ENCODE measurements around the gene SLC35C1. TPM values are rescaled to one million over a fixed set of nuclear protein-coding genes. Genes with fewer than 3 reads are reported as not detected.

SLC35C1 gene
- 10 to 100 TPM; 18.0 to 18.2 TPM for total RNA-seq

DNA sequence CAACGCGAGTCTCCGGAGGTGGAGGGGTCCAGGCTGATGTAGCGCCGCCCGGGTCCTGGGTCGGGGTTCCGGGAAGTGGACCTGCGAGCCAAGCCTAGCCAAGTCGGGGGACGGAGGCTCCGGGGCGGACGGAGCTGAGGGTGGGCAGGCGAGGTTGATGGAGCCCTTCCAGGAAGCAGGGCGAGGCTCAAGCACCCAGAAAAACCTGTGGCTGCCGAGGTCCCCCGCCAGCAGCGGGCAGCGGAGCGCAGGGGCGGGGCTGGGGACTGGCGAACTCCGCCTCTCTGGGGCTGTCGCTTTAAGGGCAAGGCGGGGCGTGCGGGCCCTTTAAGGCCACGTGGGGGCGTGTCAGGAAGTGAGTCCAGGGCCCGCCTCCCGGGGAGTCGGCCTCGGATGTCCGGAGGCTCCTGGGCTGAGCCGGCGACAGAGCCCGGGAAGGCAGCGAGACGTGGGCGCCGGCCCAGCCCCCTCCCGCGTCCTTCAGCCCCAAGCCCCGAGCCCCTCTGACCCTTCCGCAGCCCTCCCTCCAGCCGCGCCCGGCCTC lies at the start of gene SLC35C1:
Gene SLC35C1, plus strand, starts transcription at position 389 of the 544 bp plus-strand sequence. CDS start 653 bp downstream, outside the sequence.
- Mint-ChIP-seq H3K27me3 (no peaks in the 10 kb centered on the region), H3K36me3 (ENCODE audit: low read depth) (peaks cover 12% of the 10 kb centered on the region), H3K4me3 (peak within 1 kb of the TSS; percentile 88), H3K9me3 (no peaks in the 10 kb centered on the region), H3K27ac (peak within 1 kb of the TSS; percentile 94), H3K4me1 (peaks cover 50% of the 10 kb centered on the region)
- ChIA-PET POLR2A (interaction anchor here (1.6 kb wide), 1 partner anchor 42 kb away, joined by 8 read pairs; the partner anchor contains the start of gene CRY2), CTCF (interaction anchor here (1.6 to 3.7 kb wide), 2 partner anchors 33 to 38 kb away, joined by 4 to 14 read pairs; no protein-coding TSS in a partner anchor)
- peak; percentile 97 for DNase-seq

DNA sequence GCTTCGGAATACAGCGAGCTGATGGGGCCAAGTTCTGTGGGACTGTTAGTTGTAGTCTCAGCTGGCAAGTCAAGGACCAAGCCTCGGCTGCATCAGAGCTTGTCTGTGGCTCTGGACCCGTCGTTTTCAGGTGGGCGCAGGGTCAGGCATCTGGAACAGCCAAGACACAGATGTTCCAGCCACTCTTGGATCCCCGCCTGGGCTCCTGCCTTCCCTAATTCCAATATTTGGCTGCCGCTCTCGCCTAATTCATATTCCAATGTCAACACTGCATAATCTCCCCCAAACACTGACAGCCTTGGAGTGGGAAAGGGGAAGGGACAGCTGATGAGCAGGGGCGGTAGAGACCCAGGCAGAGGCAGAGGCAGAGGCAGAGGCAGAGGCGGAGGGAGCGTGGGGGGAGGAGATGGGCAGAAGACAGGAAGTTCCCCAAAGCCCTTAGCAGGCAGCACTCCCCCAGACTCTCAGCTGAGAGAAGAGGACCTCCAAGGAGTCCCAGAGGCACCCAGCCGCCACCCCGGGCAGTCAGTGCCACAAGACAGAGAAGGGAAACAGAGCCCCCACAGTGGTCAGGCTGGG lies 49.6 kb upstream of the SLC35C1 start:
- no peaks in the 10 kb centered on the region for H3K9me3 Mint-ChIP-seq
- POLR2A ChIA-PET: no interaction called here
- no peaks in the 10 kb centered on the region for H3K4me1 Mint-ChIP-seq
- H3K36me3 Mint-ChIP-seq (ENCODE audit: low read depth): no peaks in the 10 kb centered on the region
- no peak overlapping the region for H3K4me3 Mint-ChIP-seq
- no peak overlapping the region for H3K27ac Mint-ChIP-seq
- no peaks in the 10 kb centered on the region for H3K27me3 Mint-ChIP-seq
- DNase-seq: no peak
- CTCF ChIA-PET: no interaction called here

DNA sequence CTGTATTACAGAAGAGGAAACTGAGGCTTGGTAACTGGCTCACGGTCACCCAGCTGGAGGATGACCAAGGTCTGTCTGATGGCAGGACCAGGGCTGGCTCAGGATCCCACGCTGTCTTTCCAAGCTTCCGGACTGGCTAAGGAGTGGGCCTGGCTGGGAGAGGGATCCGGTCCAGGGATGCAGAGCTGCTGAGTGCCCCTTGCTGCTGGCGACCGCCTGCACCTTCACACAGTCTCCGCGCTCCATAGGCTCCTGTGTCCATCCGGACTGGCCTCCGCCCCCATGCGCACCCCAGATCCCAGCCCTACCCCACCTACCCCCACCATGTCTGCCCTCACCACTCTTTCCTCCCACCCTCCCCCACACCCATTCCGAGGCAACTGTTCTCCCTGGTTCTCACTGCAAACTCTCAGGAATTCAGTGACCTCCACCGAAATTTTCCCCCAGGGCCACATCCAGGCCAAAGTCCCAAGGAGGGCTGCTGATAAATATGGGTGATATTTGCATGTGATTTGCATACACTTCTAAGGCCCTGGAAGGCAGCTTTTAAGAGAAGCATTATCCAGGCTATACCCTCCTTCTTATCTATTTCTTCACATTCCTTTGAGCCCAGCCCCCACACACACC lies 48.5 kb upstream of the SLC35C1 start:
- Mint-ChIP-seq H3K4me1 (no peaks in the 10 kb centered on the region), H3K27me3 (no peaks in the 10 kb centered on the region), H3K27ac (no peak overlapping the region), H3K4me3 (no peak overlapping the region), H3K9me3 (no peaks in the 10 kb centered on the region), H3K36me3 (ENCODE audit: low read depth) (no peaks in the 10 kb centered on the region)
- ChIA-PET POLR2A (no interaction called here), CTCF (no interaction called here)
- DNase-seq: no peak

DNA sequence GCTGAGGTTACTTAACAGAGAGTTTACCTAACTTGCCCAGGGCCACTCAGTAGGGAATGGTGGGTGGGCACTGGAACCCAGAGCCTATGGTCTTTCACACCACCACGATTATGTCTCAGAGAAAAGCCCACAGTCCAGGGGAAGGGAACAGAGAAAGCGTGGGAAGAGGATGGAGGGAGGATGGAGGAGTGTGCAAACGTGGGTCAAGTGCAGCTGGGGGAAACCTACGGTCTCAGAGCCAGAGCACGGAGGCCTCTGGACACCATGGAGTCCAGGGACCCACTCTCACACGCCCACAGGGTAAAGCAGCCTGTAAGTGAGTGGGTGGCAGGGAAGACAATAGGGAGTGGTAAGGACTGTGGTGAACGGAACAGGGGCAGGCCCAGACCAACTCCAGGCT lies 47.3 kb upstream of the SLC35C1 start:
- no peak overlapping the region for H3K4me3 Mint-ChIP-seq
- CTCF ChIA-PET: interaction anchor here (3.2 kb wide), 1 partner anchor 14 kb away, joined by 12 read pairs; no protein-coding TSS in a partner anchor

DNA sequence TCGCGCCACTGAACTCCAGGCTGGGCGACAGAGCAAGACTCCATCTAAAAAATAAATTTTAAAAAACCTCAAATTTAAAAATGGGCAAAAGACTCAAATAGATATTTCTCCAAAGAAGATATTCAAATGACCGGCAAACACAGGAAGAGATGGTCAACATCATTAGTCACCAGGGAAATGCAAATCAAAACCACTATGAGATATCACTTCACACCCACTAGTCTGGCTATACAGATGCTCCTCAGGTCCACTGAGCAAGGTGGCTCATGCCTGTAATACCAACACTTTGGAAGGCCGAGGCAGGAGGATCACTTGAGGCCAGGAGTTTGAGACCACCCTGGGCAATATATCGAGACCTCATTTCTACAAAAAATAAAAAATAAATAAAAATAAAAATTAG lies 43.3 kb upstream of the SLC35C1 start:
- CTCF ChIA-PET: no interaction called here
- POLR2A ChIA-PET: no interaction called here
- DNase-seq: no peak
- H3K36me3 Mint-ChIP-seq (ENCODE audit: low read depth): no peaks in the 10 kb centered on the region
- no peaks in the 10 kb centered on the region for H3K4me1 Mint-ChIP-seq
- no peak overlapping the region for H3K4me3 Mint-ChIP-seq
- peaks cover 3% of the 10 kb centered on the region for H3K27me3 Mint-ChIP-seq
- H3K27ac Mint-ChIP-seq: no peak overlapping the region
- no peaks in the 10 kb centered on the region for H3K9me3 Mint-ChIP-seq

More for the DNA sequence above, 47.3 kb upstream of the SLC35C1 start:
- no peaks in the 10 kb centered on the region for H3K4me1 Mint-ChIP-seq
- POLR2A ChIA-PET: no interaction called here
- no peaks in the 10 kb centered on the region for H3K9me3 Mint-ChIP-seq
- no peak for DNase-seq
- H3K27ac Mint-ChIP-seq: no peak overlapping the region
- H3K36me3 Mint-ChIP-seq (ENCODE audit: low read depth): no peaks in the 10 kb centered on the region
- no peaks in the 10 kb centered on the region for H3K27me3 Mint-ChIP-seq

DNA sequence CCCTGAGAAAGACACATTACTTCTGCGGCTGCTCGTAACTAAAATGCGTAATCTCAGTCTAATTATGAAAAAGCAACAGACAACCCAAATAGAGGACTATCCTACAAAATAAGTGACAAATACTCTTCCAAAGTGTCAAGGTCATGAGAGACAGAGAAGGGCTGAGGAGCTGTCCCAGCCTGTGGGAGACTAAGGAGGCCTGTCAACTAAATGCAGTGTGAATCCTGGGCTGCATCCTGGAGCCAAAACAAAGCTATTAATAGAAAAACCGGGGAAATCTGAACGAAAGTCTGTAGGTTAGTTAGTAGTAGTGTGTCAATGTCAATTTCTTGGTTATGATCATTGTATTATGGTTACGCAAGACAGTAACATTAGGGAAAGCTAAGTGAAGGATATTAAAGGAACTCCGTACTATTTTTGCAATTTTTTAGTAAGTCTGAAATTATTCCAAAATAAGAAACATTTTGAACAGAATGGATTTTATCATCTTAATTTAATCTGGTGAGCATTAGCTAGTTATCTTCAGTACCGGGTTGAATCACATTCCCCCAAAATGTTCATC lies 39.8 kb upstream of the SLC35C1 start:
- no peak overlapping the region for H3K4me3 Mint-ChIP-seq
- H3K9me3 Mint-ChIP-seq: no peaks in the 10 kb centered on the region
- H3K27me3 Mint-ChIP-seq: peaks cover 6% of the 10 kb centered on the region
- H3K36me3 Mint-ChIP-seq (ENCODE audit: low read depth): no peaks in the 10 kb centered on the region
- ChIA-PET POLR2A (no interaction called here), CTCF (no interaction called here)
- H3K4me1 Mint-ChIP-seq: no peaks in the 10 kb centered on the region
- H3K27ac Mint-ChIP-seq: no peak overlapping the region
- DNase-seq: no peak

DNA sequence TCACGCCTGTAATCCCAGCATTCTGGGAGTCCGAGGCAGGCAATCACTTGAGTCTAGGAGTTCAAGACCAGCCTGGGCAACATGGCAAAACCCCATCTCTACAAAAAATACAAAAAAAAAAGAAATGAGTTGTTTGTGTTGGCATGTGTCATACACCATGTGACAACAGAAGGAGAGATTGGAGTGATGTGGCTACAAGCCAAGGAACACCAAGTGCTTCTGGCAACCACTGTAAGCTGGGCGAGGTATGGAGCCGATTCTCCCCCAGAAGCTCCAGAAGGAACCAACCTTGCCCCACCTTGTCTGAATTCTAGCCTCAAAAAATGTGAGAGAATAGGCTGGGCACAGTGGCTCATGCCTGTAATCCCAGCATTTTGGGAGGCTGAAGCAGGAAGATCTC lies 39.1 kb upstream of the SLC35C1 start:
- DNase-seq: no peak
- CTCF ChIA-PET: no interaction called here
- H3K4me1 Mint-ChIP-seq: no peaks in the 10 kb centered on the region
- no peaks in the 10 kb centered on the region for H3K36me3 Mint-ChIP-seq (ENCODE audit: low read depth)
- H3K4me3 Mint-ChIP-seq: no peak overlapping the region
- no peaks in the 10 kb centered on the region for H3K9me3 Mint-ChIP-seq
- H3K27me3 Mint-ChIP-seq: peaks cover 6% of the 10 kb centered on the region
- POLR2A ChIA-PET: no interaction called here
- no peak overlapping the region for H3K27ac Mint-ChIP-seq

DNA sequence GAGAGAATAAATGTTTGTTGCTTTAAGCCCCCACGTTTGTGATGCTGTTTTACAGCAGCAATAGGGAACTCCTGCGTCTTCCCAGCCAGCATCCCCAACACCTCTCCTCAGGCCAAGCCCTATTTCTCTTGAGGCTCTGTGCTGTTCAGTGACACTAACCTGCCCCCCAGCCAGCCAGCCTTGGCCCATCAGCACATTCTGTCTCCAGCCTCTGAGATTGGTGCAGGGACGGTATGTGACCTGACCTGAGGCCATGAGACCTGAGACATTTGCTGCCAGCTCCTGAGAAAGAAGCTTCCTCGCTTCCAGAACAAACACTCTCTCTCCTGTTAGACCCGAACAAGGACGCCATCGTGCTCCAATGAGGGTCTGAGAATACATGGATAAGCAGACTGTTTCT lies 38.5 kb upstream of the SLC35C1 start:
- Mint-ChIP-seq H3K27me3 (peaks cover 6% of the 10 kb centered on the region), H3K4me1 (peaks cover 2% of the 10 kb centered on the region), H3K4me3 (no peak overlapping the region), H3K27ac (no peak overlapping the region), H3K9me3 (no peaks in the 10 kb centered on the region), H3K36me3 (ENCODE audit: low read depth) (no peaks in the 10 kb centered on the region)
- ChIA-PET POLR2A (no interaction called here), CTCF (no interaction called here)
- no peak for DNase-seq

DNA sequence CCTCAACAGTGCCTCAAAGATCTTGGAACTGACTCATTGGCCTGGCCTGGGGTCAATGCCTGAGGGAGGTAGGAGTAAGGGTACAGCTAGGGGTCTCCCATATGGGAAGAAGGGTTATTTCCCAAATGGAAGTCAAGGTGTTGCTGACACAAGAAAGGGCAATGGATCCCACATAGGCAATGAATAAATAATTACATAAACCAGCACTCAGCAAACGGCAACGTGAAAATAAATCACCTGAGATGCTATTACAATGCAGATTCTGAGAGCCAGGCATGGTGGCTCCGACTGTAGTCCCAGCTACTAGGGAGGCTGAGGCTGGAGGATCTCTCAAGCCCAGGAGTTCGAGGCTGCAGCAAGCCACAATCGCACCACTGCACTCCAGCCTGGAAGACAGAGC lies 36.5 kb upstream of the SLC35C1 start:
- ChIA-PET CTCF (interaction anchor here (0.7 to 1.0 kb wide), 2 partner anchors 63 to 157 kb away, joined by 3 read pairs; no protein-coding TSS in a partner anchor), POLR2A (no interaction called here)
- no peak overlapping the region for H3K27ac Mint-ChIP-seq
- H3K4me3 Mint-ChIP-seq: no peak overlapping the region
- no peaks in the 10 kb centered on the region for H3K36me3 Mint-ChIP-seq (ENCODE audit: low read depth)
- H3K27me3 Mint-ChIP-seq: peaks cover 6% of the 10 kb centered on the region
- DNase-seq: no peak
- peaks cover 16% of the 10 kb centered on the region for H3K4me1 Mint-ChIP-seq
- H3K9me3 Mint-ChIP-seq: no peaks in the 10 kb centered on the region

DNA sequence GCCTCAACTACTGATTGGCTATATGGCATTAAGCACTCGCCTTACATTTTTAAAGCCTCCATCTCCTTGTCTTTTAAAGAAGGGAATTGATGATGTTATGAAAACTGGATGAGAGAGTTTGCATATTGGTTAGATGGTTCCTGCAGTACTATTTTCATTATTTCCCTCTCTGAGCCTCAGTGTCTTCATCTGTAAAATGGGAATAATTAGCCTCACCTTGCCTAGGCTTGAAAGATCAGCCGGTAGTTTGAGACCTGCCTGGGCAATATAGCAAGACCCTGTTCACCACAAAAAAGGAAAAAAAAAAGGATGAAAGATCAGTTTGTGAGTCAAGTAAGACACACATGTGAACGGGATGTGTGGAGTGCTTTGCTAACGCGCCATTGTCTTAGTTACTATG lies 35.0 kb upstream of the SLC35C1 start:
- no peak for DNase-seq
- POLR2A ChIA-PET: no interaction called here
- Mint-ChIP-seq H3K4me3 (no peak overlapping the region), H3K4me1 (peaks cover 16% of the 10 kb centered on the region), H3K27me3 (peaks cover 6% of the 10 kb centered on the region), H3K36me3 (ENCODE audit: low read depth) (no peaks in the 10 kb centered on the region), H3K27ac (no peak overlapping the region), H3K9me3 (no peaks in the 10 kb centered on the region)
- CTCF ChIA-PET: no interaction called here

DNA sequence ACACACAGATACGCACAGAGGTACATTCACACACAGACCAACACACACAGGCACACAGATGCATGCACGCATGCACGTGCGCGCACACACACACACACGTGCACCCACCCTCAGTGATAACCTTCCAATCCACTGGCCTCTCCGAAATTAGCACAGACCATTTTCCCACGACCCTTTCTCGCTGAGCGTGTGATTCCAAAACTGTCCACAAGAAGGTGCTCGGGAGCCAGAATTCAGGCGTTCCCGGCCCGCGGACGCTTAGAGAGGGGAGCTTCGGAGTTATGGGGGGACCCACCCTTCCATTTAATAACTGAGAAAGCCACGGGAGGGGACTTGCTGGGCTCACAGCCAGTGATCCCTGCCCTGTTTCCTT lies 33.8 kb upstream of the SLC35C1 start:
- DNase-seq: peak; percentile 74
- POLR2A ChIA-PET: no interaction called here
- no peaks in the 10 kb centered on the region for H3K36me3 Mint-ChIP-seq (ENCODE audit: low read depth)
- peaks cover 3% of the 10 kb centered on the region for H3K27me3 Mint-ChIP-seq
- CTCF ChIA-PET: interaction anchor here (0.7 to 2.0 kb wide), 16 partner anchors 12 to 432 kb away, joined by 3 to 14 read pairs (median 4); partner anchors contain the start of gene SLC35C1
- H3K9me3 Mint-ChIP-seq: no peaks in the 10 kb centered on the region
- no peak overlapping the region for H3K27ac Mint-ChIP-seq
- peaks cover 16% of the 10 kb centered on the region for H3K4me1 Mint-ChIP-seq
- H3K4me3 Mint-ChIP-seq: peak overlapping the region; percentile 74

DNA sequence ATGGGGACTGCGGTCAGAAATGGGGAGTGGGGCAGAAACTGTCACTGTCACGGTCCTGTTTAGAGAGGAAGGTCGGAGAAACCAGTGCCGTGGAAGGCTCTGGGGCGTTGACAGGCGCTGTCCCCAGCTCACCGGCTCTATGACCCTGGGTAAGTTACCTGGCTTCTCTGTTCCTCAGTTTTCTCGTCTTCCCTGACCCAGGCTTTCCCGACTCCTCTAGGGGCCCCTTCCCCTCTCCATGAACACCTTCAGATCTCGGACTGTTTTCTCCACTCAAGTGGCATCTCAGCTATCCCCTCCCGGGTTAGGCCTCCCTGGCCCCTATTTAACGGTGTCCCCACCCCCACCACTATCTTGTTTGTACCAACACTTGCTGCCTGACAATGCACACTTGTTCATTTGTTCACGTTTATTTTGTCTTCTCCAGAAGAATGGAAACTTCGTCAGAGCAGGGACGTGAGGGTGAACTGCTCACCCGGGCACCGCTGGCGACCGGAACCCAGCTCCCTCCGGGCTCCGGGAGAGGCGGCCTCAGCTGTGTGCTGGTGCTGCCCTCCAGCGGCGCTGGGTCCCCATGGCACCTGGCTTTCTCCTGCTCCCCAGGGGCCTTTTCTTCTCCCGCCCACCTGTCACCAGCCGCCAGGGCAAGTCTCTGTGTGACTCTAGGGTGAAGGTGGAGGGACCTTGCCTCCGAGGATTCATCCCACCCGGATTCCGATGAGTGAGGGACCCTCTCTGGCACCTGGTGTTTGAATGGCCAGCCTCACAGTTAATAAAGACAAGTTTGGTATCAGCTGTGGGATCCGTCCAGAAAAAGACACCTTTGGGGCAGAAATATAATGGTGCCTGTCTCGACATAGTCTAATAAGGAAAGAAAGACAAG lies 33.1 kb upstream of the SLC35C1 start:
- peaks cover 3% of the 10 kb centered on the region for H3K27me3 Mint-ChIP-seq

More for the DNA sequence above, 33.1 kb upstream of the SLC35C1 start:
- peak; percentile 82 for DNase-seq
- Mint-ChIP-seq H3K27ac (peak overlapping the region; percentile 66), H3K4me3 (peak overlapping the region; percentile 74), H3K36me3 (ENCODE audit: low read depth) (no peaks in the 10 kb centered on the region), H3K4me1 (peaks cover 16% of the 10 kb centered on the region), H3K9me3 (no peaks in the 10 kb centered on the region)
- POLR2A ChIA-PET: no interaction called here
- CTCF ChIA-PET: interaction anchor here (0.6 to 2.0 kb wide), 26 partner anchors 12 to 1674 kb away, joined by 3 to 14 read pairs (median 3); partner anchors contain the start of gene SLC35C1

Data from activated CD4-positive, alpha-beta T cell treated with anti-CD3 and anti-CD28 coated beads, Interleukin-2, amount 10 ng/mL, durations not matched to agents 7 days and 5 days (primary cell).